ENCODE data around the gene ARL2BP. TPM values are rescaled to one million over a fixed set of nuclear protein-coding genes. Genes with fewer than 3 reads are reported as not detected.

ARL2BP gene
- total RNA-seq, 1 donor from 2014 or later: 40.1 TPM

DNA sequence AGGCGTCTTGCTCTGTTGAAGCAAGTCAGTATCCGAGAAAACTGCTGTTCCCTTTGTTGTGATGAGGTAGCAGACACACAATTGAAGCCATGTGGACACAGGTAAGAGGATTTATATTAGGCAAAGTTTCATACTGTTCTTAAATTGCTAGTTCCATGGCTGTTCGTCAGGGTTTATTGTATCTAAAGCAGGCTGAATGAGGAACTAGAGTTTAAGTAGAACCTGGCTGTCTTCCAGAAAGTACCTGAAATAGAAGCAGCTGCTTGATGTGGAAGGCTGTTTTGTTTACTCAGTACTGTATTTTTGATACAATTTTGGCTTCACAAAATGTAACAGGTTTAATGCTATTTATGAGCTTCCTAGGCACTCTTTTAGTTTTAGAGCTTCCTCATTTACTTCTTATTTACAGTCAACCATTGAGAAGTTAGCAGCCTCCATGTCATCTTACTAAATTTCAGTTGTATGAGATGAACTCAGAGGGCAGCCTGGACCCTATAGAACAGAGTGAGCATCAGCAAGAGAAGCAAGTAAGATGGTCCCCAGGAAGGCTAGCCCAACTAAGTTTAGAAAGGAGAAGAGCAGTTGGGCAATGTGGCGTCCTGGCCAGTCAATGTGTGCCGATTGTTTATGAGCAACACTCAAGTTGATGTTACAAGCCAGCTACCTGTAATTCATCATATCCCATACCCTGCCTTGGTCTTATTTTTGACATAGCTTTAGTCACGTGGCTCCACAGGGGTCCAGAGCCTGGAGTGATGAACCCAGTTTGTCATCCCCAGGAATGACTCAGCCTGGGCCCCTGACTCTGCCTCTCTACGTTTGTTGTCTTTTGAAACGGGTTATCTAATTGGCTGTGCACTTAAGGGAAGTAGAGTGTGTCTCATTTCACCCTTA is 9.7 kb upstream of the ARL2BP start:
- no peak for DNase-seq

DNA sequence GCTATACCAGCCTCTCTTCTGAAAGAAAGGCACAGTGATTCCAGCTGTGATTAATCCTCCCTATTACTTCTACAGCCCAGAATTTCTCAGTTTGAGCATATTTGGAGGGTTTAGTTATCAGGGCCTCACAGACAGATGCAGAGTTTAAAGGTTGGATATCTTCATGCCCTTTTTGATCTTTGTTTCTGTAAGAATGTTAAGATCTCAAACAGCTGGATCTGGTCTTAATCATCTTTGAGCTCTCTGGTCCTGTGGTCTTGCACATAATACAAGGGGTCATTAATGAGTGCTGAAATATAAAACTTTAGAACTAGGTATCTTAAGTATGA is 9.1 kb upstream of the ARL2BP start:
- DNase-seq: no peak

DNA sequence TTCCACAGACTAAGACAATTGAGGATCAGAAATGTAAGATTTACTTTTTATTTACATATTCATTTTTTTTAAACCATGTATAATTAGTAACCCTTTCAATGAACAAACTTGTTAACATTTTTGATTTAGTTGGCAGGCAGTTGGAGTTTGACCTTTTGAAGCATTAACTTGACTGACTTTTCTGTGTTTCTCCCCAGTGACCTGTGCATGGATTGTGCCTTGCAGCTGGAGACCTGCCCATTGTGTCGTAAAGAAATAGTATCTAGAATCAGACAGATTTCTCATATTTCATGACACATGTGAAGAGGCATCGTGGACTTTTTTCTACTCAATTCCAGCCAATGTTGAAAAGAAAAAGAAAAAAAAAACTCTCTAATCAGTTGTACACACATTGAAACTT is 6.4 kb upstream of the ARL2BP start:
- DNase-seq: no peak

DNA sequence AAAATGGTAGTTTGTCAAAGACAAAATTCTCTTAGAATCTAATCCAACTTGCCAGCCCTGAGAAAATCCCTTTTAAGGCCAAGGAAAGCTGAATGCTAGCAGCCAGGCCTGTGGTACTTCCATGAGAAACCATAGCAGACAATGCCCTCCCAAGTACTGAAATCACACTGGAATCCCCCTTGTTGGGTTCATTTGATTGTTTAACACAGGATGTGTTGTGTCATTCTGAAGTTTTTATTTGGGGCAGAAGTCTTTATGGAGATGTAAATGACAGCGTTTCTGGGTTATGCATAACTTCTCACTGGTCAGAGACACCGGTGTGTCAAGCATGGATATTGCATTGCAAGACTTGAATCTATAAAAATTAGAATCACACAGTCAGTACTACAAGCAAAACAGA is 6.0 kb upstream of the ARL2BP start:
- no peak for DNase-seq

DNA sequence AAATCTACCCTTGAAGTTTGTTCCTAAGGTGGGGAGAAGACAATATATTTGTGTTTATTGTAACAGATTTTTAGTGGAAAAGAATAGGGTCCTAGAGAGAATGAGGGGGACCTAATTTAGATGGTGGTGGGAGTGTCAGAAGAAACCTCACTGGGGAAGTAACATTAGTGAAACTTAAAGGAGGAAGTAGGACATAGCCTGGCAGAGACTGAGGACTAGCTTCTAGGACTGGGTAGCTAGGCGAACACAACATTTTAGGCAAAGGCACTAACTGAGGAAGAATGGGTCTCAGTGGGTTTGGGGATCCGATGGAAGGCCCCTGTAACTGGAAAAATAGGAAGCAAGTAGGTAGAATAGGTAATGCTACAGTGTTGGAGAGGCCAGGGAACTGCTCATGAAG is 4.2 kb upstream of the ARL2BP start:
- no peak for DNase-seq

DNA sequence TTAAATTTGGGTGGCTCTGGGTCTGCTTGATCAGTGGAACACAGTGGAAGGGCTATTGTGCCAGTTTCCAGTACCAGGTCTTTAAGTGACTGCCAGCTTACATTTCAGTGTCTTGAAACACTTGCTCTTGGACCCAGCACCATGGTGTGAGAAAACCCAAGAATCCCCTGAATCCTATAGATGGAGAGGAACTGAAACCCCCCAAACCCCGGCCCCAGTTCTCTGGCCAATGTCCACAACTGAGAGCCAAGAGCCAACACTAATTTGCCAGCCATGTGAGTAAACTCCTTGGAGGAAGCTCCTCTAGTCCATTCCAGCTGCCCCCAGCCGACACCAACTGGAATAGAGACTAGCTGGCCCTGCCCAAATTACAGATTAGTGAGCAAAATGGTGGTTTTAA is 2.4 kb upstream of the ARL2BP start:
- no peak for DNase-seq

DNA sequence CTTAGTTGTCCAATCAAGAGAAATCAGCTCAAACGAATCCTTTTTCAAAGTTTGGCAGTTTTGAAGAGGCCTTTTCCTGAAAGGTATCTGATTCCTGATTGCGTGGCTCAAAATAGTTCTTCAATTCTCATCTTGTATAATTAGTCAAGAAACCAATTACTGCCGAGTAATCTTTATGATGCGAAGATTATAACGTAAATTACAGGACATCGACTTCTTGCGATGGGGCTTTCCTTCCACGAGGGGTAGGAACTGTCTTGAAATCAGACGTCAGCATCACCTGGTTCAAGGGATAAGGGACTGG is 644 bp upstream of the ARL2BP start:
- DNase-seq: no peak

DNA sequence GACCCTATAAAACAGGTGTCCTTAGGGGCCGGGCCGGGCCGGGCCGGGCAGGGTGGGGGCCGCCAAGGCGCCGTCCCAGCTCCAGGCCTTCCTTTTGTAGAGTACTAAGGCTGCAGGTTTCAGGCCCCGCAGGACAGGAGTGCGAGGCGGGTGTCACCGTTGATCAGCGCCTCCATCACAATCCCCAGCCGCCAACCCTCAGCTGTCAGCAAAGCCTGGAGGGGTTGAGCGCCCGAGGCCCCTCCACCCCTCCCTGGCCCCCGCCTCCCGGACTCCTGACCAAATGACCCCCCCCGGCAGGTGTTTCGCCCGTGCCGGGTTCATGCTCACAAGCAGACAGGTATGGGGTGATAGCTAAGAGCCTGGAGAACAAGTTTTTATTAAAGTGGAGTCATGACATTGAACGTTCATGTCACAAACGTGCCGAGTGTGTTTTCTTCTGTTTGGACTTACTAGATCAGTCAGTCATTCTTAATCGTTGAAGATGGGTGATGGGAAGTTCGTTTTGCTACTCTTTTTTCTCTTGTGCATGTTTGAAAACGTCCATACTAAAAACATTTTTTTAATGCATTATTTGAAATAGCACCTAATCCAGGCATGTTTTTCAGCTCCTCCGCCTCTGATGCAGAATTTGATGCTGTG is 534 bp downstream of the ARL2BP start:
- no peak for DNase-seq

DNA sequence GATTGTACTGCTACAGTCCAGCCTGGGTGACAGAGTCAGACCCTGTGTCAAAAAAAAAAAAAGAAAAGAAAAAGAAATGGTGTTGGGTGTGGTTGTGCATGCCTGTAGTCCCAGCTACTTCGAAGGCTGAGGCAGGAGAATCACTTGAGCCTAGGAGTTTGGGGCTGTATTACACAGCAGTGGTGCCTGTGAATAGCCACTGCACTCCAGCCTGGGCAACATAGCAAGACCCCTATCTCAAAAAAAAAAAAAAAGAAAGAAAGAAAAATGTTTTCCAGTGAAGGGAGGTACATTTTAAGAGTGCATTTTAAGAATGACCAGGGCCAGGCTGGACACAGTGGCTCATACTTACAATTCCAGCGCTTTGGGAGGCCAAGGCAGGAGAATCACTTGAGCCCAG is 6.3 kb downstream of the ARL2BP start:
- no peak for DNase-seq

DNA sequence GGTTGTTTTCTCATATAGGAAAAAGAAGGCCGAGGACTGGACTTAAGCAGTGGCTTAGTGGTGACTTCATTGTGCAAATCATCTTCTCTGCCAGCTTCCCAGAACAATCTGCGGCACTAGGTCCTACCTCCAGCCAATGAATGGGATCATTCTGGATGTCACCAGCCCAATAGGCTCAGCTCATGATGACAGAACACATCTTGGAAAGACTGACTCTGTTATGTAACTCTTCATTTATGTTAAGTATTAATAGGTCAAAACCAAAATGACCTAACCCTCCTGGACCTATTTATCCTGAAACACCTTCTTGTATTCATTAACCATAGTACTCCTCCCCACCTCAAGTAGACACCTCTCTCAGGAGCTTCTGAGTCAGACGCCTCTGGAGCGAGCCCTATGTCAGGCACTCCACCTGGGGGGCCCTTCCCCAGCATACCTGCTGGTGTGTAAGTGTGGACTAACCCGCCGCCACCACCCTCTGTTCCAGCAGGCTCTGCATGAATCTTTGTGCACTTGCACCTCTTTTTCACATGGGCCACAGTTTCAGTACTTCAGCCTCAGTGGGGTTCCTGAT is 7.2 kb downstream of the ARL2BP start:
- no peak for DNase-seq

DNA sequence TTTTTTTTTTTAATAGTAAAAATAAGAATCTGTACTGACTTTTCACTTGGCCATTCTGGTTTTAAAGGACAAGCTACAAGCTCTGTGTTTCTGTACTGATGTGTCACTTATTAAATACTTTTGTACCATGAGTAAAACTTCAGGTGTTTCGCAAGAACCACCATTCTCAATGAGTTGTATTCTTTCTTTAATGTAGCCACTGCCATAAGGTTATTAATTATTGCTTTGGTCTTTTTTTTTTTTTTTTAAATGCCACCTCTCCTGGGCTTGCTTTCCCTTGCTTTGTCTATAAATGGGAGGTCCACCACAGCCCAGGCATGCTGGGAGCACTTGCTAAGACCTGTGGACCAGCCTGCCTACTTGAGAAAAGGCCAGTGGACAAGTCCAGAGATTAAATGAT is 8.4 kb downstream of the ARL2BP start:
- DNase-seq: no peak

DNA sequence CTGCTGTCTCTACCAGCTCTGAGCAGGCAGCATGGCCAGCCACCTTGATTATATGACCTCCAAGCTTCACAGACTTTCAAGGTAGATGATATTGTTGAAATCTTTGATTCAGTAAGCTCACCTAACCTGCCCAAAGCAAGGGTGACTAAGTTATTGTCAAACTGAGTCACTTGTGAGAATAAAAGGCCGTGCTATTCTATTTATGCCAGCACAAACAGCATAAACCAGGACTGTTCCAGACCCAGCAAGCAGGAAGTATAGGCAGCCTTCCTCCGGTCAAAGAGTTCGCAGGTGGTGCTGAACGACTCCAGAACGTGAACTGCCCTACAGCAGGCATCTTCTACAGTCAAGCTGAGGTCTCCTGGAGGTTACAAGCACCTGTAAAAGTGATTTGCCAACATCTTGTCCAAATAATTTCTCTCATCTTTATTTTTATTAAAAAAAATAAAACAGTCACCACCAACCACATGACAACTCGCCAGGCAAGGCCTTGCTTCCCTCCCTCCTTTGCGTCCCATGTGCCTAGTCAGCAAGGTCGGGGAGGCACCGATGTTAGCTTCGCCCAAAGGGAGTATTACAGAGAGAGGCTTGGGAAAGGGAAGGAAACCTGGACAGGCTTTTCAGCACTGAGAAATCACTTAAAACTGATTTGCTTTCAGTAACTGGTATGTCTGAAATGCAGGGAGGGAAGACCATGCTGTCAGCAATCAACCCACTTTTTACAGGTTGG is 10.8 kb downstream of the ARL2BP start:
- no peak for DNase-seq

DNA sequence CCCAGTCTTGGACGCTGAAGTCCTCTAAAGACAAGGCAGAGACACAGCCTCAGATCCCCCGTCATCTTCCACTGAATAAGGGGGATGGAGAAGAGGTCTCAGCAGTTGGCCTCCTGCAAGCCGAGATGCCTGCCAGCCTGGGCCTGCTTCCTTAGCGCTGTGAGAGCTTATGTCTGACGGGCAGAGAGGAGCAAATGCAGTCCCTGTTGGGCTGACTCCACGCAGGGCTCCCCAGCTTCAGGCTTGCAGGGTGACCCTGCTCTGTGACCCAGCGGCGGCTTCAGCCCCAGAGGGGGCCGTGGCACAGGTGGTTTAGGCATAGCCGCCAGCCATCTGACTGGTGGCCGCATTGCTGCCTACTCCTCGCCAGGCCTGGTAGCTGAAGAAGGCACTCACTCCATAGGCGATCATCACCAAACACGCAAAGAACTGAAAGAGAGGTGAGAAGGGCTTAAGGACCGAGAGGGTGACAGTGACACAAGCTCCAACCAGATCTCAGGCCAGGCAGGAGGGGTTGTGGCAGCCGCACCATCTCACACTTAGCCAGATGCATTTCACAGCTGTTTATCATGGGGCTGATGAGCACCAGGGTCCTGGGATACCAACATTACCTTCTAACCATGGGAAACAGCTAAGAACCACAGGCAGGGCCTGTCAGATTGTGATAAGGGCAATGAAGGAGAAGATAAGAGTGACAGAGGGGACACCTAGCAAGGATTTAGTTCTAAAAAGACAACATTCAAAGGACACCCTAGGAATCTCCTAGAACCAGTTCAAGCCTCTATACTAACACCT is 11.7 kb downstream of the ARL2BP start:
- no peak for DNase-seq

DNA sequence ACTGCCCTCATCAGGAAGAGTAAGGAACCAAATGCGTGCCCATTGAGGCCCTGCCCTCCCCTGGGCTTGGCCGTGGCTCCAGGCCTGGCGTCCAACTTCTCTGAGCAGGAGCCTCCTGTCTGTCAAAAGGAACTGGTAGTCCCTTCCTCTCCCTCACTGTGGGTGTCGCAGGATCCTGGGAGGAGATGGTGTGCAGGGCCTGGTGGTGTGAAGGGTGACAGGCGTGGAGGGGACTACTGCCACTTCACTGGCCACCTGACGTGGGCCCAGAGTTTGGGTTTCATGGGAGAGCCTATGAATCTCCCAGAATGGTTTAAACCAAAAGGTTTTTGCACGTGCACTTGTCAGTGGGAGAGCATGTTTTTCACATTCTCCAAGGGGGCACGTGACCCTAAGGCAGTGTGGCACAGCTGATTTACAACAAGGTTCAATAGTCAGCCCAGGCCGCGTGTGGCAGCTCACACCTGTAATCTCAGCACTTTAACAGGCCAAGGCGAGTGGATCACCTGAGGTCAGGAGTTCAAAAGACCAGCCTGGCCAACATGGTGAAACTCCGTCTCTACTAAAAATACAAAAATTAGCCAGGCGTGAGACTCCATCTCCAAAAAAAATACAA is 12.5 kb downstream of the ARL2BP start:
- no peak for DNase-seq

DNA sequence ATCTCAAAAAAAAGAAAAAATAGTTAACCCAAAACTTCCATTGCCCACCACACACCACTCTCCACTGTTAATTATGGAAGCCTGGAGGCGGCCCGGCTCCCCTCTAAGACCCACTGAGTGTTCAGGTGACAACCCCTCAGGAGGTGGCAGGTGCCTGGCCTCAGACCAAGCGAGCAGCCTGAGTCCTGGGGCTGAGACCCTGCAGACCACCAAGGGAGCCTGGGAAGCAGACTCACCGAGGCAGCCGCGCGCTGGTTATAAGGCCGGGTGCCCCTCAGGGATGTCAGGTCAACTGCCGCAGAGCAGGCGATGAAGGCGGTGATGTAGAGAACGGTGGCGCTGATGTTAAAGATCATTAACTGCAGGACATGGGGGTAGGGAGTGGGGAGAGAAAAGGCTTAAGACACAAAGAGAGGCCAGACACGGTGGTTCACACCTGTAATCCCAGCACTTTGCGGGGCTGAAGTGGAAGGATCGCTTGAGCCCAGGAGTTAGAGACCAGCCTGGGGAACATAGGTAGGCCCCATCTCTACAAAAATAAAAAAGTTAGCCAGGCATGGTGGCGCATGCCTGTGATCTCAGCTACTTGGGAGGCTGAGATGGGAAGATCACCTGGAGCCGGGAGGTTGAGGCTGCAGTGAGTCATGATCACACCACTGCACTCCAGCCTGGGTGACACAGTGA is 13.3 kb downstream of the ARL2BP start:
- no peak for DNase-seq

DNA sequence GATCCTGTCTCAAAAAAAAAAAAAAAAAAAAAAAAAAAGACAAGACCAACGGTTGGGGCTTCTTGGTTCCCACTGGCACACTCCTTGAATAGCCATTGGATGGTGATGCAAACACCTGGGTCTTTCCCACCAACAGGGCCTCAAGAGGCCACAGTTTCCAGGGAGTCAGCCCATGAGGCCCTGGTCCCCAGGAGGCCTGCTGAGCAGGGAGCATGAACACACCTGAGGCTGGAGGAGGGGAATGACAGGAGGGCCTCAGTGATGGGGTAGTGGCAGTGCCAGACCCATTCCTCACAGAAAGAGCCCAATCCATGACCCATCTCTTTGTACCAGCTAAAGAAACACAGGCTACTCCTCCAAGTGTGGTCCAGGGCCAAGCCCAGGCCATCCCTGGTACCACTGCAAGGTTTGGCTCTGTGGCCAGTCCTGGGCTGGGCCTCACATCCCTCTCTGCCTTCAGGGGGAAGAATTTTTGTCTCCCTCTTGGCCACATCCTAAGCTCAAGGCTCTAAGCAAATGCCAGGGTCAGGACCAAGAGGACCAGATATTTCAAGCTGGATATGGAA is 13.9 kb downstream of the ARL2BP start:
- no peak for DNase-seq

DNA sequence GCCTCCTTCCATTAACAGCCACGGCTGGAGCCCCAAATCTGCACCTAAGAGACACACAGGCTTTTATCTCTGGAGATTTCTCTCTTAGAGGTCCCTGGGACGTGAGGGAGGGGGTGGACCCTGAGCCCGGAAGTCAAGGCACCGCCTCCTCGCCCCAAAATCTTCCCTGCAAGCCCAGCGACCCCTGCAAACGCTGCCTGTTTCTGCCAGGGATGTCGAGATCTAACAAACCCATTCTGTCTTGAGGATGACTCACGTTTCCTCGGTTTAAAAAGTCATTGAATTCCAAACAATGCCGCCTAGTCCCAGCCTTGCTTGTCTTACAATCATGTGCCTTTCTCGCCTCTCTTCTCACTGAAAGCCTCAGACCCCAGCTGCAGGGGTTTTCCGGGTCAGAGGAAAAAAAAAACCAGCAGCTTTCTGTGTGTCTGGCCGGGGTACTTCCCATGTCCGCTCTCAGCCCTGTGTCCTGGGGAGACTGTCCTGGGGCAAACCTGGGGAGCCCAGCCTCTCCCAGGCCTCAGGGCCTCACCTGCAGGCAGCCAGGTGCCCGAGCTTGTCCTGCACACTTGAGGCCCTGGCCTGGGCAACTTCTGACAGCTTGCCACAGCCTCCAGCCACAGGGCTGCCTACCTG is 15.4 kb downstream of the ARL2BP start:
- DNase-seq: peak; percentile 40

DNA sequence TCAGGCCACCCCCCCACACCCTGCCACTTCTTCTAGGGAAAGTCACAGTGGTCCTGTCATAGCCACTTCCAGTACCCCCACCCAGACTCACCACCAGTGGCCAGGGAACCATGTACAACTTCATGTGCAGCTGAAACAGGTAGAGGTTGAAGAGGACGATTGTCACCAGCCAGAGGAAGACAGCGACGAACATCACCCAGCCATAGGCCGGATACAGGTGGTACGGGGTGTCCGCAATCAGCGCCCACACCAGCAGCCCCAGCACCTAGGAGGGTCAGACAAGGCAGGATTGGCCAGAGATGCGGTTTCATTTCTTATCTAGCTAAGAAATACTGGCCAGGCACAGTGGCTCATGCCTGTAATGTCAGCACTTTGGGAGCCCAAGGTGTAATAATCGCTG is 16.7 kb downstream of the ARL2BP start:
- no peak for DNase-seq

DNA sequence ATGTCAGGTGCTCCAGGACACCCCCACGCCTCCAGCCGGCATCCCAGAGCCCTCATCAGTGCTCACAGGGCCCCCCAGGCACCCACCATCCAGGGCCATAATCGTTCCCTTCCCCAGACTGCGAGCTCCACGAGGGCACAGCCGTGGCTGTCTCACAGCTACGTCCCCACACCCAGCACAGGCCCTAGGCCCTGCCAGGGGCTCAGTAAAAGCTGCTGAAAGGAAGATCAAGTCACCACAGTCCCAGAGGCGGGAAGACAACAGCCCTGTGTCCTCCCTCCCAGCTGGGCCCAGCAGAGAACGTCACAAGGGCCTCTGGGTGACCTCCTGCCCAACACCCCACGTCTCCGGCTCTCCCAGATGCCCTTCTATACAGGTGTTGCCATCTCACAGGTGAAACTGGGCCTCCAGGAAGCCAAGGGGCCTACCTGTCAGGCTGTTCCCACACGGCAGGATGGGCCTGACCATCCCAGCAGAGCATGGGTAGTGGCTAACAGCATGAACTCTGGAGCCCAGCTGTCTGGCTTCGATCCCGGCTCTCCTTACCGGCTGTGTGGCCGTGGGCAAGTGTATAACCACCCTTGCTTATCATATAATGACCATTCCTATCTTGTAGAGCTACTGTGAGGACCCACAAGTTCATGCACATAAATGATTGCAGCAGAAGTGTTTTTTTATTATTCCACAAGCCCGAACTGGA is 17.9 kb downstream of the ARL2BP start:
- no peak for DNase-seq

All from skin of body (tissue), 2 donors.